SKM-1 (cell line): Measurements from ENCODE around the gene ZMYND8.
"Not testable (repeated sequence)": the region's sequence is repeated elsewhere in the genome, so short reads cannot be mapped to it uniquely, and the experiment has no call there.

ENCODE experiments used
- DNase-seq: peaks from one replicate; lab custom pipeline; 2025; ENCODE audit not compliant: unreplicated experiment; lab: John Stamatoyannopoulos, UW

Gene ZMYND8

GRCh38 chr20:47187450-47188195 is 168.9 kb downstream of the ZMYND8 start:
- no peak for DNase-seq

DNA sequence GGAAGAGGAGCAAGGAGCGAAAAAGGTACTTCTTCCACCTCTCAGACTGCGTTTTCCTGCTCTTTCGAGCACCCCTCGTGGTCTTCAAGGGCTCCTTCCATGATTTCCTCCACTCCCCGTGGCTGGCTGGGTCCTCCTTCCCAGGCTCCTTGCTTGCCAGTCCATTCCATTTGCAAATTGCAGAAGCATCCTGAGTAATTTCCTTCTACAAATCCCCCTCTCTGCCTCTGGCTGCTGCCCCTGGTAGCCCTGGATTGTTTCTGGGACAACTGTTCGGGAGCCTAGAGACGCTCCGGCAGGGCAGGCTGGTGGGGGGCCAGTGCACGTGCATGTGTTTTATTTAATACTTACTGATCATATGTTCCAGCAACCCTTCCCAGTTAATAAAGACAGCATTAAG is 173.1 kb downstream of the ZMYND8 start:
- DNase-seq, result no peak

GRCh38 chr20:47181056-47181862 is 175.2 kb downstream of the ZMYND8 start:
- peak; percentile 23 for DNase-seq

DNA sequence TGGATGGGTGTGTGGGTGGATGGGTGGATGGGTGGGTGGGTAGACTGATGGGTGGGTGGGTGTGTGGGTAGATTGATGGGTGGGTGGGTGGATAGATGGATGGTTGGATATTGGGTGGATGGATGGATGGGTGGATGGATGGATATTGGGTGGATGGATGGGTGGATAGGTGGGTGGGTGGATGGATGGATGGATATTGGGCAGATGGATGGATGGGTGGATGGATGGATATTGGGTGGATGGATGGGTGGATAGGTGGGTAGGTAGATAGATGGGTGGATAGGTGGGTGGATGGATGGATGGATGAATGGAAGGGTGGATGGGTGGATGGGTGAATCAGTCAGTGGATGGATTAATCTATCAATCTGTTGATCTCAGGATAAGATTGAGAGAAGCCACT is 177.2 kb downstream of the ZMYND8 start:
- no peak for DNase-seq

- DNase-seq, result no peak
Measured at GRCh38 chr20:47178851-47179250, 177.6 kb downstream of the ZMYND8 start.

- DNase-seq, result no peak
Measured at GRCh38 chr20:47178277-47178676, 178.2 kb downstream of the ZMYND8 start.

DNA sequence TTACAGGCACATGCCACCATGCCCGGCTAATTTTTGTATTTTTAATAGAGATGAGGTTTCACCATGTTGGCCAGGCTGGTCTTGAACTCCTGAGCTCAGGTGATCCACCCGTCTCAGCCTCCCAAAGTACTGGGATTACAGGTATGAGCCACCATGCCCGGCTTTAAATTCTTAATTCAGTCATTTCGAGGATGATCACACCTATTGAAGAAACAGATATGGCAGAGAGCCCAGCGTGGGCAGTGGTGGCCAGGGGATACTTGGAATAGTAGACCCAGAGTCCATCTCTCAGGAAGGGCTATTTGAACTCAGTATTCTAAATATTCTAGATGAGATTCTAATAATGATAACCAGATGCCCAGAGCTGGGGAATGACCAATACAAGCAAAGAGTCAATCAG is 180.3 kb downstream of the ZMYND8 start:
- not testable (repeated sequence) for DNase-seq

DNA sequence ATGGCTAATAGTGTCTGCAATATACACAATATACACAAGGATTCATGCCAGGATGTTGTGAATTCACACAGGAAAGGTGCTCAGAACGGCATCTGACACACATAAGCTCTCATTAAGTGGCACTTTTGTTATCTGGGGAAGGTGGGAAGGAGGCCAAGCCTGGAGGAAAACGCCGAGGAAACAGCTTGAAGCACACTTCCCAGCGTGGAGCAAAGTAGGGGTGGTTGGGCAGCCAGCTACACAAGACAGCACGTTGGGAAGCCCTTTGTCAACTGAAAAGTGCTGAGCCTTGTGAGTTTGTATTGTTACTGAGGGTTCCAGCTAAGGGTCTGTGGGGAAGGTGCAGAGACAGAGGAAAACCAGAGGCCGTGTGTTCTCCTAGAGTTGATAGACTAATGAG is 181.0 kb downstream of the ZMYND8 start:
- no peak for DNase-seq

- DNase-seq, result no peak
Measured at GRCh38 chr20:47174456-47175243, 181.8 kb downstream of the ZMYND8 start.

DNA sequence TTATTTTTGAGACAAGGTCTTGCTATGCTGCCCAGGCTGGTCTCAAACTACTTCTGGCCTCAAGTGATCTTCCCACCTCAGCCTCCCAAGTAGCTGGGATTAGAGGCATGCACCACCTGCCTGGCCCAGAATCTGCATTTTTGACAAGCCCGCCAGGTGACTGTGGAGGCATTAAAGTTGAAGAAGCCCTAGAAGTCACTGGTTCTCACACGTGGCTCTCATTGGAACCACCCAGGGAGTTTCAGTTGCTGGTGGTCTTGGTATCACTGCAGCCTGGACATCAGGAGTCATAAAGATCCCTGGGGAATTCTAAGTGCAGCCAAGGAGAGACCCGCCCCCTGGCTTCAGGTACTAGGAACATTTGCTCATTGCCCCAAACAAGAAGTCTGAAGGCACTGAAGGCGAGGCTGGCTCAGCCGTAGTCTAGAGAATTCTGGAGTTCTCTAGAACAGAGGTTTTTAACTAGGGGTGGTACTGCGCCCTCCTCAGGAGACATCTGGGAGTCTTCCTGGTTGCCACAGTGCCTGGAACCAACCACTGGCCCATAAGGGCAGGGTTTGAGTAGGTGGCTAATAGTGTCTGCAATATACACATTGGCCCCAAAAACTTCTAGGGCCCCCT is 182.8 kb downstream of the ZMYND8 start:
- DNase-seq, result no peak

- no peak for DNase-seq
Measured at GRCh38 chr20:47172579-47172978, 183.9 kb downstream of the ZMYND8 start.

GRCh38 chr20:47167846-47168245 is 188.7 kb downstream of the ZMYND8 start:
- no peak for DNase-seq

DNA sequence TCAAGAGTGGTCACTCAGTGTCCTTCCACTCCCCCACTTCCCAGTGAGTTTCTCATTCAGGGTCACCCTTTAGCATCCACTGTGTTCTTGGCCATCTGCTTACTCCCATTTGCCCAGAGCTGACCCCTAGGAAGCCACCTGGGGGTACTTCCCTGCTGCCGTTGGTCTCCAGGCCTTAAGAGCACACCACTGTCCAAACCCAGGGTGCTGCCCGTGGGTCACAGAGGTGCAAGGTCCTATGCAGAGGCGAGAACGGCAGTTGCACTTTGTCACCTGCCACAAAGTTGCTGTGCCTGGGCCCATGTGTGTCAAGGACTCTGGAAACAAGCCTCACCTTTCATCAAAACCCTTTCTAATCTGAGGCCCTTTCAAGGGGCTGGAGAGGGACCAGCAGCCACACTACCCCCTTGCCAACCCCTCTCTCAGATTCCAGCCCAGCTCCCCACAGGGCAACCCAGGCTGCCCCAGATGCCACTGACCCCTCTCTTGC is 191.1 kb downstream of the ZMYND8 start:
- no peak for DNase-seq

DNA sequence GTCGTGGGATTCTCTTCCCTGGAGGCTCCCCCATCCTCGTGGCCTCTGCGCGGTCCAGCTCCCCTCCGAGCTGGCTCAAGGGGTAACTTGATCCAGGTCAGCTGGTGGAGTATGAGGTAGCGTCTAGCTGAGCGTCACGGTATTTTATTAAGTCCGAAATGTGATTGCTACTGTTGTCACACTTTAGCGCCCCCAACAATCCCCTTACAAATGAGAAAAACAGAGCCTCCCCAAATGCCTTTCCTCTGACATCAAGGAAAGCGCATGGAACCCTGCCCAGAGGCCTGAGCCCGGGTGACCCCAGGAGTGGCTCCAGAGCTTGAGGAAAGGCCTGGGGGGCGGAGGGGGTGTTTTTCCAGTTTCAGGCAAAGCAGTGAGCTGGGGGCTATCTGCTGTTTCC is 192.4 kb downstream of the ZMYND8 start:
- DNase-seq, result no peak

- DNase-seq, result no peak
Measured at GRCh38 chr20:47161411-47161810, 195.1 kb downstream of the ZMYND8 start.

DNA sequence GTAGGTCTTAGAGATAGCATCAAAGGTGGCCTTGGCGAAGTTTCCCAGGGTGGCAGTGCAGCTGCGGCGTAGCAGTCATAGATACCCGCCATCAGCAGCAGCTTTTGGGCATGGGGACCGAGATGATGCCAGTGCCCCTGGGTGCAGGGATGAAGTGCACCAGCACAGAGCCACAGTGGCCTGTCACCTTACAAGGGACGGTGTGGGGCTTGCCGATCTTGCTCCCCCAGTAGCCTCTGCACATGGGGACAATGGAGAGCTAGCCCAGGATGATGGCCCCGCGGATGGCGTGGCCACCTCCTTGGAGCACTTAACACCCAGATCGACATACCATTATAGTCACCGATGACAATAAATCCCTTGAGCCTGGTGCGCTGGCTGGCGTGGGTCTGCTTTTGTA is 195.5 kb downstream of the ZMYND8 start:
- no peak for DNase-seq

GRCh38 chr20:47160240-47160639 is 196.3 kb downstream of the ZMYND8 start:
- no peak for DNase-seq
